Measurements from ENCODE around the gene NFKBIL1.
"Not testable (repeated sequence)": the region's sequence is repeated elsewhere in the genome, so short reads cannot be mapped to it uniquely, and the experiment has no call there.

The NFKBIL1 gene

DNA sequence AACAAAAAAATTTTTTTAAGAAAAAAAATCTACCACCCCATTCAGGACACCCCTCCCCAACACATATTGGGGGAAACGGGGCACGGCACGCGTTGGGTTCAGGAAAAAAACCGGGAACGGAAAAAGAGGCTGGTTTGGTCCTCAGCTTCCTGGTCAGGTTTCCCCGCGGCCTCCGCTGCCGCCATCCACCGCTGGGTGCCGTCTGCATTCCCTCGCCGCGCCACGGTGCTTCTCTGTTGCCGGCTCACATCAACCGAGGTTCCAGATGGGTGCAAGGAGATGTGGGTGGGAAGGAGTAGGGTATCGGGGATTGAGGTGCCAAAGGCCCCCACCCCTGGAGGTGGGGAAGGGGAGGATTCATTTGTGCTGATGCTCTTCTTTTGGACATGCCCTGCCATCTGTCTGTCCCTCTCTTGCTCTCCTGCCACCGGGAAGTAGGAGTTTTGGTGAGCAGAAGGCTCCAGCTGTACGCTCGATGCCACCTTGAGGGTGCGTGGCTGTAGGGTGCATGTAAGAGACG, 12.8 kb upstream of the NFKBIL1 start:
- no peak for DNase-seq (ENCODE audit: low read depth)

- no peak for DNase-seq (ENCODE audit: low read depth)
Measured at GRCh38 chr6:31535538-31536324, 11.7 kb upstream of the NFKBIL1 start.

DNA sequence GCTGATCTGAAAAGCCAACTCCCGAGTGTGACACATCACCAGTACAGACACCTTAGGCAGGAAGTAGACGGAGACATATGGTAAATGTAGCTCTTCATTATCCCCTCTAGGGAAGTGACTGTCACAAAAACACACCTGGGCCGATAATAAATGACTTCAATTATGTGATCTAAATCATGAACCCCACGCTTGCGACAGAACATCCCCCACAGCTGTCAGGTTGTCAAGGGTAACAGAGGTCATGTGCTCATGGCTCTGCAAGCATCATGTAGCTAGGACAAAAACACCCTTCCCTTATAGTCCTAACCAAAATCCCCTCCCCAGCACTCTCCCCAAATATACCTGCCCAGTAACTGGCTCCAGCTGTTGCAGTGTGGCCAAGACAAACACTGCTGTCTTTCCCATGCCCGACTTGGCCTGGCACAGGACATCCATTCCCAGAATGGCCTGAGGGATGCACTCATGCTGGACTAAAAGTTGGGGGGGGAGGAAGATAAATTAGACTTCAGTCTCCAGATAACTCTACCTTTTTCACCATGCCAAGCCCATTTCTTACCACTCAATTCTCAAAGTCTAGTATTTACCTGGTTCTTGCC, 8.5 kb upstream of the NFKBIL1 start:
- no peak for DNase-seq (ENCODE audit: low read depth)

DNA sequence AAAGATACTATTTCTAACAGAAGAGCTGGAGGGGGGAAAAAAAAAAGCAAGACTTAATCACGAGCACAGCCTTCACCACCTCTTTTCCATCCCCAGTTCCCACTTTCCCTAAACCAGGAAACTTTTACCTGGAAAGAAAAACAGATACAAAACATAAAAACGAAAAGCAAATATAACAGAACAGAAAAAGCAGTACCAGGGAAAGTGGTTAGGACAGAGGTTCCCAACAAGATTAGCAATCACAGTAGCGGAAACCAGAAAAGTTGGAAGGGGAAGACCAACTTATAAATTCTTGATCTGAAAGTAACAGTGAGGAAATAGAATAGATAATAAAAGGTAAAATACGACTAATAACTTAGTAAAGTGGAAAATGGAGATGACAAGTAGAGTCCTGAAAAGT, 6.8 kb upstream of the NFKBIL1 start:
- no peak for DNase-seq (ENCODE audit: low read depth)

- DNase-seq (ENCODE audit: low read depth) = no peak
Measured at GRCh38 chr6:31541059-31541657, 6.2 kb upstream of the NFKBIL1 start.

- DNase-seq (ENCODE audit: low read depth) = peak; percentile 73
Measured at GRCh38 chr6:31541658-31542521, 5.5 kb upstream of the NFKBIL1 start, which contains the start of gene DDX39B. DDX39B (minus strand) TSS chr6:31542003; CDS start chr6:31540532, 1,471 bp downstream.

DNA sequence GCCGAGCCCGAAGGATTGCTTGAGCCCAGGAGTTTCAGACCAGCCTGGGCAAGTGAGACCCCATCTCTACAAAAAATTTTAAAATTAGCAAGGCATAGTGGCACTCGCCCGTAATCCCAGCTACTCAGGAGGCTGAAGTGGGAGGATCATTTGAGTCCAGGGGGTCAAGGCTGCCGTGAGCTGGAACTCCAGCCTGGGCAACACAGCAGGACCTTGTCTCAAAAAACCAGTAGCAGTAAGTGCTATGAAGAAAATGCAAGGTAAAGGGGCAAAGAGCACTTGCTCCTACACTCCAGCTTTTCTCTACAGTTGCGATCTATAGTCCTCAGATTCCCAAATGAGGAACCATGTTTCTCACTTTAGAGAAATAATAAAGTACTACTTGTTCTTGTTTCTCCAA, 3.8 kb upstream of the NFKBIL1 start:
- no peak for DNase-seq (ENCODE audit: low read depth)

GRCh38 chr6:31544676-31545075, 2.7 kb upstream of the NFKBIL1 start:
- DNase-seq (ENCODE audit: low read depth) = no peak

DNA sequence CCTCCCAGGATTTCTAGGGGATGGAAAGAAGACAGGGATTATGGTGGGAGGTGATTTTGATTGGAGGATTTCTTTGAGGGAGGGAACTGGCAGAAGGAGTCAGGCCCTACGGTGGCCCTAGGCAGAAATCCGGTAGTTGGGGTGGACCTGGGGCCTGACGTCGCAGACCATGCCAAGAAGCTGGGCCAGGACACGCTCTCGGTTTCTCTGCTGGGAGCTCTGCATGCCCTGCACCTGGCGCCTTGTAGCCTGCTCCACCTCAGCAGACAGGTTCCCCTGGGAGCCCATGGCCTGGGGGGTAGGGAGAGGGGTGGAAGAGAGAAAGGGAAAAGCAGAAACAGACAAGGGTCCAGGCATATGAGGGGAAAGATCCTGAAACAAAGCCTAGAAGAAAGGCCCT, 2.1 kb upstream of the NFKBIL1 start:
- DNase-seq (ENCODE audit: low read depth) = no peak

DNA sequence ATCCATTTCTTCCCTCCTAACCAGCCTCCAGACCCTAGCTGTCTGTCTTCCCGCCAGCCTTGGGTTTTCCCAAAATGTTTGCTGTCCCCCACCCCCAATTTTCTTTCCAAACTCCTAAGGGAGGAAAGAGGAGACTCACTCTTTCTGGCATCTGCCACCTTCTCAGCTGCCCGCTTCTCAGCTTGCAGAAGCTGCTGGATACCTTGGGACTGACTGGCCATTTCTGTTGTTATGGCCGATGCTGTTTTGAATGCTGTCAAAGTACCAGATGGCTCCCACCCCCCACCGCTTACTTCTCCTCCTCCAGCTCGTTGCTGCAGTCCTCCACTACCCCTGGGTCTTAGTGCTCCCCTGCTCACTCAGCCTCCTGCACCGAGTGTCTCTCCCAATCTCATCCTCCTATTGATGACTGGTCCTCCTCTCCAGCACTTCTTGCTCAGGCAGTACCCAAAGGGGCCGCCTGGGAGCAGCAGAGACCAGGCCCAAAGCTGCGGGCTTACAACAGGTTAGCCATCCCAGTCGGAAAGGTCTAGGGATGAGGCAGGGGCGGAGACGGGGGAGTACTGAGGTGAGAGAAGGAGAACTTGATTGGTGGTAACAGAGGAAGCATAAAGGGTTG, 960 bp upstream of the NFKBIL1 start, which contains the start of gene ATP6V1G2:
ATP6V1G2 (minus strand) TSS at position 270 of the 619 bp plus-strand sequence; CDS start at position 221, 49 bp downstream.
- peak; percentile 56 for DNase-seq (ENCODE audit: low read depth)

- DNase-seq (ENCODE audit: low read depth) = no peak
Measured at GRCh38 chr6:31547727-31548543, 527 bp downstream of the NFKBIL1 start.

DNA sequence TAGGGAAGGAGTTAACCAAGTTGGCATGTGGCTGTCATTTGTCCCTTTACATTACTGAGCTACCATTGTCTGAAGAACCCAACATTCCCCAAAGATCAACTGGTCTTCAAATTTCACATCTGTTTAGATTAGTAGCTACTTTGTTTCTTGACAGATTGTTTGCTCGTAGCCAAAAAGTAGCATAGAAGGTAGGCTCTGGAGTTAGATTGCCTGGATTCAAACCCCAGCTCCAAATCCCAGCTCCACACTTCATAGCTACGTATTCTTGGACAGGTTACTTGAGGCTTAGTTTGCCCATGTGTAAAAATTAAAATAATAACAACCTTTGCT, 1.1 kb downstream of the NFKBIL1 start:
- DNase-seq (ENCODE audit: low read depth) = no peak

- not testable (repeated sequence) for DNase-seq (ENCODE audit: low read depth)
Measured at GRCh38 chr6:31551371-31551770, 4.0 kb downstream of the NFKBIL1 start.

GRCh38 chr6:31556307-31556706, 8.9 kb downstream of the NFKBIL1 start:
- no peak for DNase-seq (ENCODE audit: low read depth)

DNA sequence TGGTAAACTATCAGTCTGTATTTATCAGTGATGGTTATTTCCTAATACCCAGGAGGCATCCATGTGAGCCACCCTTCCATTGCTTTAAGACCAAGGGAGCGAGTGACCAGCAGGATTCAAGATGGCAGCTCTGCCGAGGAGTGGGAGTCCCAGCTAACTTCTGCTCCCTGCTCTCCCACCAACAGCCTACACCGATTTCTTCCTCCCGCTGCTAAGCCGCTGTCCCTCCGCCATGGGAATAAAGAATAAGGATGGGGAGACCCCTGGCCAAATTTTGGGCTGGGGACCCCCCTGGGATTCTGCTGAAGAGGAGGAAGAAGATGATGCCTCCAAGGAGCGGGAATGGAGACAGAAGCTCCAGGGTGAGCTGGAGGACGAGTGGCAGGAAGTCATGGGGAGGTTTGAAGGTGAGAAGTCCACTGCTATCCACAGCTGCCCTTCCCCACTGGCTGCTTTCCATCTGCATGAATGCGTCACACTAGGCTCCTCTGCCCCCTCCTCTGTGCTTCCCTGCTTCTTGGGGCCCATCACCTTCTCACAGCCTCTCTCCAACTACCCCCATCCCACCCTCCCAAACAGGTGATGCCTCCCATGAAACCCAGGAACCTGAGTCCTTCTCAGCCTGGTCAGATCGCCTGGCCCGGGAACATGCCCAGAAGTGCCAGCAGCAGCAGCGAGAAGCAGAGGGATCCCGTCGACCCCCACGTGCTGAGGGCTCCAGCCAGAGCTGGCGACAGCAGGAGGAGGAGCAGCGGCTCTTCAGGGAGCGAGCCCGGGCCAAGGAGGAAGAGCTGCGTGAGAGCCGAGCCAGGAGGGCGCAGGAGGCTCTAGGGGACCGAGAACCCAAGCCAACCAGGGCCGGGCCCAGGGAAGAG, 10.3 kb downstream of the NFKBIL1 start:
- DNase-seq (ENCODE audit: low read depth) = no peak

- no peak for DNase-seq (ENCODE audit: low read depth)
Measured at GRCh38 chr6:31558318-31558625, 10.9 kb downstream of the NFKBIL1 start.

DNA sequence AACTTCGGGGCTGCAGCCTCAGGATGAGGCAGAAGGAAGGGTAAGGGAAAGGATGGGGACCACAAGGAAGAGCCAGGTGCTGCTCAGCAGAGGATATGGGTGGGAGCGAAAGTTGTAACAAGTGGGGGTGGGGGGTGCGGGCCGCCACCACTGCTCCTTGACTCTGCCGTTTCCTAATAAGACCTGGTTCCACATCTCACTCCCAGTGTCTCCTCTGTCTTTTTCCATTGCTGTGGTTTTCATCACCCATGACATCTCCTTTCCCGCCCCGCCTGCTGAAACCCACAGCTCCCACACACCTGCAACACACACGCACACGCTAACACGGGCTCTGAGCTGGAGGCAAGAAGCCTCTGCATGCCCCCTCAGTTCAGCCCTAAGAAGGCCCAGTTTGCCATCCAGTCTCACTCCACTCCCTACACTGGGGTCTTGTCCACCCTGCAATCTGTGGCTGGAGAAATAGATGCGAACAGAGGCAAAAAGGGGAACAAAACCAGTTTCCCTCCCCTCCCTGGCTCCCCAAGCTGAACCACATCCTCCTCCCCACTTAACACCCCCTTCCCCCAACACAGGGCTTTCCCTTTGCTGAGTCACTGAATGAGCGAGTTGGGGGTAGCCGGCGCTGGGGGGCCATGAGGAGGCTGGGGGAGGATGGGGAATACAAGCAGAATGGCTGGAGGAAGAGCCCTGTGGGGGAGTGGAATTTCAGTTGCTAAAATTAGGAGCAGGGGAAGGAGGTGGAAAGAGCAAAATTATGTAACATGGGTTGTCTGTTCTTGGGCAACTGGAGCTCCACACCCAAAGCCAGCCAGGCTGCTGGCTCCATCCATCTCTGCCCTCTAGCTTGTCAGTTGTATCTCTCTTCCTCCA, 11.5 kb downstream of the NFKBIL1 start:
- no peak for DNase-seq (ENCODE audit: low read depth)

- no peak for DNase-seq (ENCODE audit: low read depth)
Measured at GRCh38 chr6:31559606-31559957, 12.2 kb downstream of the NFKBIL1 start.
